ENCODE data around the gene TMEM266.

The TMEM266 gene

DNA sequence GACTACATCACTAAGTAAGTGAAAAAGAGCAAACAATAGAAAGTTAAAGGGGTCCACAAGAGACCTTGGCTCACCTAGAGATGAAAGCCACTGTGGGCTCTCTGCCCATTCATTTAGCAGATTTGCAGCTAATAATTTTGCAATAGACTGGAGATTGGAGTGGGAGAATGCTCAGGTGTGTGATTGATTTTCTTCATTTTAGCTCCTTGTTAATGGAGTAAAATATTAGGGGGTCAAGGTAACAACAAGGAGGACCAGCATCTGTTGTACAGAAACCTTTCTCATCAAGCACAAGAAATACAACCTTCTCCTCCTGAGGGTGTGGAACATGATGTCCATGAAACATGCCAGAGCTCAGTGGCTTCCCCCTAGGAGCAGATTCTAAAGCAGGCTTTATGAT lies 63.2 kb downstream of the TMEM266 start:
- no peak for DNase-seq

DNA sequence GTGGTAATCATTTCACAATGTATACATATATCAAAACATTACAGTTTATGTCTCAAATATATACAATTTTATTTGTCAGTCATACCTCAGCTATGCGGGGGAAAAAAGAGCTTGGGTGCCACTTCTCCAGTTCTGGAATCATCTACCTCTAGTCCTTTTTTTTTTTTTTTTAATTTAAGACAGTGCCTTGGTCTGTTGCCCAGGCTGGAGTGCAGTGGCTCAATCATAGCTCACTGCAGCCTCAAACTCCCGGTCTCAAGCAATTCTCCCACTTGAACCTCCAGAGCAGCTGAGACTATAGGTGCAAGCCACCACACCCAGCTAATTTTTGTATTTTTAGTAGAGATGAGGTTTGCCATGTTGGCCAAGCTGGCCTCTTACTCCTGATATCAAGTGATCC lies 67.4 kb downstream of the TMEM266 start:
- no peak for DNase-seq

DNA sequence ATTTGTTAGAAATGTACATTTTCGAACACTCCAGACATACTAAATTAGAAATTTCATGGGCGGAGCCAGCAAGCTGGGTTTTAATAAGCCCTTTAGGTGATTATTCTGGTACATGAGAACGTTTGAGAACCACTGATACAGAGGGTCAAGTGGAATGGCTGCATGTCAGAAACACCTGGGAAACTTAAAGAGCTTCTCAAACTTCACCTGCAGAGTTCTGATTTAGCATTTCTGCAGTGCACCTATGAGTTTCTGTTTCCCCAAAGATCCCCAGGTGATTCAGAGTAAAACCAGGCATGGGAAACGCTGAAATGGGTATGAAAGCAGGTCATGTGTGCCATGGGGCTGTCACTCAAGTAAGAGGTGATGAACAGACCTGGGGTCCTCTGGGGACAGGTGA lies 68.1 kb downstream of the TMEM266 start:
- no peak for DNase-seq

DNA sequence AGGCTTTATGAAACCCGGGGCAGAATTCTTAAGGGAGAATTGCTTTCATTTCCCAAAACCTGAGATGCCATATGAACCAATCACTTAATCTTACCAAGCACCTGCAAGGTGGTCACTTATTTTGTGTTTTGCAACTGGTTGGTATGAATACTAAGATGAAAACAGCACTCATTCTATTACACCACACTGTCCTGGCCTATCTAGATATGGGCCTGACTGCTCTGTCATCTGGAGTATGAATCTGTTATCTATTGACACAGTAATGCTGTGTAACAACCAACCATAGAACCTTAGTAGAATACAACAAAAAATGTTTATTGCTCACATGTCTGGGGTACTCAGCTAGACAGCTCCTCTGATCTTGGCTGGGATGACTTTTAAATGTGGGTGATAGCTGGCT lies 74.8 kb downstream of the TMEM266 start:
- DNase-seq = no peak

DNA sequence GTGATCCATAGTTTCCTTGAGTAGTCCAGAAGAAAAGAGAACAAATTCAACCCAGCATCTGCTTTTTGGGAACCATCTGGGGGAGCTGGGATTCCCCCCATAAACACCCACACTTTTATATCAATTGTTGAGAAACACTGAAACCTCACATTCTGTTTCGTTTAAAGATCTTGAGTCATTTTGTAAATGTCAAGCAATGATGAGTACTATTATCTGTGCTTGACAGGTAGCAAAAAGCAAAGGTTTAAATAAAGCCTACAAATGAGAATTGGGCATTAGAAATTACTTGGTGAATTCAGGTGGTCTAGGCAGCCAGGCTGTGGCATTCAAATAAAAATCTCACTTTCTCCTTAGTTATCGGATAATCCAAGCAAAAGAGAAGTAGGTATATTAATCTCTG lies 75.7 kb downstream of the TMEM266 start:
- DNase-seq = no peak

DNA sequence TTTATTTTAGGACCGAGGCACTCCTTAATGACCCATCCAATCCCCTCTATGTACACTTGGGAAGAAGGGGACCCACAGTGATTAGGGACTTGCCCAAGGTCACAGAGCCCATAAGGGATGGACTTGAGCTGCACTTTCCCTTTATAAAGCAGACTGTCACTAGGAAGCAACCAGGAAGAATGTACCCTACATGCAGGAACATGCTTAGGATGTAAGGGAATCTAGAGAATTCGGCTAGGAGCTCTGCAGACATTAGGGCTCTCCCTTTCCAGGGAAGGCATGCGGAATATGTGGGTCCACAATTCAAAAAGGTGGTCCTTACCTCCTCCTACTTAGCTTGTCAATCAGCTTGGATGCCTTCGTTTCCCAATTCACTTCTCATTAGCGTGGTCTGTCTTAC lies 78.7 kb downstream of the TMEM266 start:
- DNase-seq = no peak

DNA sequence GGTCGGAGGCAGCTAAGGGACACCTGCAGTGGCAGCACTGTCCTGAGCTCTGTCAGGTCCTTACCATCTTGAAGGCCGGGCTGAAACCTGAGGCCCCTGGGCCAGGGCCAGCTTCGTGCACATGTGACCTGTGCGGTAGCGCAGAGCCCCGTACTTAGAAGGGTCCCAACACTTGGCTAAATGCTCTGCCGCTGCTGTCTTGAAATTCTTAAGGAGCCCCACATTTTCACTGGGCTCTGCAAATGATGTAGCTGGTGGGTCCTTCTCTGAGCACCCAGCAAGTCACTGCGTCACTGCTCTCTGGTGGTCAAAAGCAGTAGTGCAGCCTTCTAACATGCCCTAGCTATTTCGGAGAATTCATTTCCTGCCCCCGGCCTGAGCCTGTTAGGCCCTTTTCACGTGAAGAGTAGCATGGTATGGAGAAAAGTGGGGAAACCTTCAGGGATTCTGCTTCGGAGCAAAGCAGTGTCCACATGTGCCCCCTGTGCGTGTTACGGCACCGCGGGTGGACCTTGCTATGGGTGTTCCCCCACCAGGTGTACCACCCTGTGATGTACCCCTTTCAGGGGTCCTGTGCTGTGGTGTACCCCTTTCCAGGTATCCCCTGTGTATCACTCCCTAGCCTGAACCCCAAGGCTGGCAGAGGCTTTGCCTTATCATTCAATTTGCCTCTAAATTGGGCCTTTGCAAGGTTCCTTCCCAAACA lies 79.7 kb downstream of the TMEM266 start:
- peak in 45 of 56 donors; percentile 4 to 81 (median 27) for DNase-seq

DNA sequence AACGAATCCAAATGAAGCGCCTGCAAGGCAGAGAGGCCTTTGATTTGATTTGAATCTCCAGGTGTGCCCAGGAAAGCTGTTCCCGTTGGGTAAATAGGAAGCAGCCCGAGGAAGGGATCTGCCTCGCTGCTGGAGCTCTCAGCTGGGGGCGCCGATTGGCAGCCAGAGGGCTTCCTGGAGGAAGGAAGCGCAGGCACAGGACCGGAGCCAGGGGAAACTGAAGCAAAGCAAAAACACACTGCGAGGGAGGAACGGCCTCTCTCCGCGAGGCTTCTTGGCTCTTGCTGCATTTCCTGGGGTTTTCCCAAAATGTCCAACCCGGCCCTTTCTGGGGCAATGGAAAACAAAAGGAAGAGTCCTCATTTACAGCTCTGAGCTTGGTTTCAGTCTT lies 80.3 kb downstream of the TMEM266 start:
- DNase-seq = no peak

DNA sequence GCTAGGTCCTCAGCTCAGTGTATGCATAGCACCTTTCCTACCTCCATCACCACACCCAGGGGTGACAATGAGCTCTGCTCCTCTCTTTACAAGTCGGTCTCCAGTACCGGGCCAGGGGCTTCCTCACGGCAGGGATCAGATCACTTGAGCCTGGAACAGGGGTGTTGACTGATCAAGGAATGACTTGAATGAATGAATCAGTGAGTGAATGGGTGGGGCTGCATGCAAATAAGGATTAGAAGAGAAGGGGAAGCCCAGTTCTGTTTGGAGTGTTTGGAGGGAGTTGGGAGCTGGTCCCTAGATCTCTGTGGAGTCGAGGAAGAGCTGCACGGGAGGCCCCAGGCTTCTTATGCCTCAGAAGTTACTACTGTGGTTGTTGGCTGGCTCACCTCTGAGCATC lies 87.0 kb downstream of the TMEM266 start:
- no peak for DNase-seq

DNA sequence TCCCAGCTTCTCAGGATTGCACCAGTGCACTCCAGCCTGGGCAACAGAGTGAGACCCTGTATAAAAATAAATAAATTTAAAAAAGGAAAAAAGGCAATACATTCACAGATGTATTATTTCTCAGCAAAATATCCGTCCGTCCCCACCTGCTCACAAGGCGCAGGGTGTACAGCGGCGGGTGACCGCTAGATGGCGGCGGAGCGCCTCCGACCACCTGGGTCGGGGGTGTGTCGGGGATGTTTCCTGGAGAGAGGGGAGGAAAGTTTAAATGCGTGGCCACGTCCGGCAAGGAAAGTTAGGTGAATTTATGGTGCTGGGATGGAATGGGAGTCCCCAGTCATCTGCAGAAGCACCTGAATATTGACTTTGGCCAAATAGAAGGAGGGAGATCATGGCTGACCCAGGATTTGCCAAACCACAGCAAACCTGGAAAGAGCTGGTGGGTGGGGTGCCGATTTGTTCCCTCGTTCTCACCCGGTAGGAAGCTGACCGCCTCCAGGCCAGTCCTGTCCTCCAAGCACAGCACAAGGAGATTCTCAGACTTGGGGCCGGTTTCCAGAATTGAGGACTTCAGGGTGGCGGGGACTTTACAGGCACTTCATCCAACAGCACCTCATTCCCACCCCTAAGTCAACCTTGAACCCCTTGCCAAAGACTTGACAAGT lies 88.3 kb downstream of the TMEM266 start:
- peak in 16 of 56 donors; percentile 1 to 46 (median 8) for DNase-seq

DNA sequence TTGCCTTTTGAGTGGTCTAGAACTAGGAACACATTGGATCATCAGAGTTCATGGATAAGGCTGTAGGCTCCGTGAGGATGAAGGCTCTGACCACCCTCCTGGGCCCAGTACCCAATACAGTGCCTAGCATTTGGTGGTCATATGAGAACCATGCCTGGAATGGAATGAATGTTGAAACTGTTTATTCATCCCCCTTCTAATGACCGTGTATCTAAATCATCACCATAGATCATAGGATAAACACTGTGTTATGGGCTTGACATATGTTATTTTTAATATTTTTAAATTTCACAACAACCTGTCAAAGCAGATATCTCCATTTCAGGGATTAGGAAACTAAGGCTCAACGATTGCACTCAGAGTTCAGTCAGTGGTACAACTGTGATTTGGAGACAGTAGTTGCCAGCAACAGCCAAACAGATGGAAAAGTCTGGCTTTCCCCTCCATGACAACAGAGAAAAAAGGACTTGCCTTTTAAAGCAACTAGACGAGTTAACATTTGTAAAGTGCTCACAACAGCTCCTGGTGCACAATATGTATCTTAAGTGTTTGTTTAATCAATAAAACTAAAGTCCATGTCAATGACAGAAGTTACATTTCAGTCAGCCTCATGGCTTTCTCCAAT lies 89.6 kb downstream of the TMEM266 start:
- DNase-seq = no peak

DNA sequence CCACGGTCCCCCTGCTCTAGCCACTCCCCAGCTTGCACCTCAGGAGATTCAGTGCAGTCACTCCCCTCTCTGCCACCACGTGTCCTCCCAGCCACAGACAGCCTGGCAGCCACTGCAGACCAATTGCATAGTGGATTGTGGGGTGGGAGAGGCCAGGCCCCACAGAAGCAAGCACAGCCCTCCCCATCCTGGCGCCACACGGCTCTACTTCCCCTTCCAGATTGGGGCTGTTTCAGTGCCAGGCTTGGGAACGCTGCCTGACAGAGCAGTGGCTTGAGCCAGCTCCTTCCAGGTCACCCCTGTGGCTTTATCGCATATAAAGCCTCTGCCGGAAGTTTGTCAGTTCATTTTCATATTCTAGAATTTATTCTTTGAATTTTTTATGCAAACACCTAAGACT lies 90.7 kb downstream of the TMEM266 start:
- DNase-seq = peak in 26 of 56 donors; percentile 6 to 41 (median 26)

DNA sequence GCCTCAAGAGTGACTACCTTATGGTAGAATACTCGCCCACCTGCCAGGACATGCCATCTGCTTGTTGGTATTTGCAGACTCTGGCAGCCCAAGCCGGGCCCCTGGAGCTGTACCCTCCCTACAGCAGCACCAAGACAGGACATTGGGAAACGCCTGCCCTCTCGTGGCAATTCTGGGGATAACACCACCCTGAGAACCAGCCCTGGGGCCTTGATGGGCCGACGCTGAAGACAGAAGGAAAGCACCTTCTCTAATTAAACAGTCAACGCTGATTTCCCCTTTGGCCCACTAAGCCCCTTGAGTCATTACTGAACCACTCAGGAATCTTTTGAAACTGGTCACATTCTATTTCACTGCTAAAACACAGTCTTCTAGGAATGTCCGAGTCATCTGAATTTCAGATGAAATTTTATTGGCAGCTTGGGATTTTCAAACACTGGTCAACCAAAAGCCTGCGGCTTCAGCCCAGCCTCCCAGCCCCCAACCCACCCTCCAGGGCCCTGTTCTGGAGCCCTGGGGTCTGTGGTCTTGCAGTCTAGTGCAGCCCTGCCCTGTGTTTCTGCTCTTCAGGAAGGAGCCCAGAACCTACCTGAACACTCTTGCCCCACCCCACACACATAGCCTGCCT lies 91.3 kb downstream of the TMEM266 start:
- peak in 46 of 56 donors; percentile 2 to 74 (median 36) for DNase-seq

DNA sequence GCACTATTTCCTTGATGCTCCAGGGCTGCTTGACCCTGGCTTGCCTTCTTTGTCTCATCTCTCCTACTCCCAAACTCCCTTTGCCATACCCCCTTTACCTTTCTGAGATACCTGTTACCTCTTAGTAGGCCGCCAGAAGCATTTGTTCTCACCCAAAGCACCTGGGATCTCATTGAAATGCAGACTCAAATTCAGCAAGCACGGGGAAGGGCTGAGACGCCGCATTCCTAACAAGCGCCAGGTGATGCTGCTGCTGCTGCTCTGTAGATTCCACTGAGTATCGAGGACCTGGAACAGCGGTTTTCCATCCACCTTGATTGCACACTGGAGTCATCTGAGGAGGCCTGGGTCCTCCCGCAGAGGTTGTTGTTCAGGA lies 91.8 kb downstream of the TMEM266 start:
- no peak for DNase-seq

DNA sequence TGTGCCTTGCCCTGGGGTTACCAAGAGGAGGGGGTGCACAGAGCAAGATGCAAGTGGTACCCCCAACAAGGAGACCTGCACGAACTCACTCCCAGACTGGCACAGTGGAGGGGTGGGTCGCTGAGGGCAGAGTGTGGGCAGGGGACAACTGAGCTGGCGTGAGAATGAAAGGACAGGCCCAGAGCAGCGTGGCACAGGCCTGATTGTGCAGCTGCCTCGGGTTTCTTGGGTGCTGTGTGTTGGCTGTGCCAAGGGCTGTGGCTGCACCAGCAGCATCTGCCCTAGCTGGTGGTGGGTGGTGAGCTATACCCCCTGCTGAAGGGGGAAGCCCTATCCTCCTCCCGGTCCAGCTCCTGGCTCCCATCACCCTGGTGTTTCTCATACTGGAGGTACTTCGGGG lies 92.4 kb downstream of the TMEM266 start:
- no peak for DNase-seq

DNA sequence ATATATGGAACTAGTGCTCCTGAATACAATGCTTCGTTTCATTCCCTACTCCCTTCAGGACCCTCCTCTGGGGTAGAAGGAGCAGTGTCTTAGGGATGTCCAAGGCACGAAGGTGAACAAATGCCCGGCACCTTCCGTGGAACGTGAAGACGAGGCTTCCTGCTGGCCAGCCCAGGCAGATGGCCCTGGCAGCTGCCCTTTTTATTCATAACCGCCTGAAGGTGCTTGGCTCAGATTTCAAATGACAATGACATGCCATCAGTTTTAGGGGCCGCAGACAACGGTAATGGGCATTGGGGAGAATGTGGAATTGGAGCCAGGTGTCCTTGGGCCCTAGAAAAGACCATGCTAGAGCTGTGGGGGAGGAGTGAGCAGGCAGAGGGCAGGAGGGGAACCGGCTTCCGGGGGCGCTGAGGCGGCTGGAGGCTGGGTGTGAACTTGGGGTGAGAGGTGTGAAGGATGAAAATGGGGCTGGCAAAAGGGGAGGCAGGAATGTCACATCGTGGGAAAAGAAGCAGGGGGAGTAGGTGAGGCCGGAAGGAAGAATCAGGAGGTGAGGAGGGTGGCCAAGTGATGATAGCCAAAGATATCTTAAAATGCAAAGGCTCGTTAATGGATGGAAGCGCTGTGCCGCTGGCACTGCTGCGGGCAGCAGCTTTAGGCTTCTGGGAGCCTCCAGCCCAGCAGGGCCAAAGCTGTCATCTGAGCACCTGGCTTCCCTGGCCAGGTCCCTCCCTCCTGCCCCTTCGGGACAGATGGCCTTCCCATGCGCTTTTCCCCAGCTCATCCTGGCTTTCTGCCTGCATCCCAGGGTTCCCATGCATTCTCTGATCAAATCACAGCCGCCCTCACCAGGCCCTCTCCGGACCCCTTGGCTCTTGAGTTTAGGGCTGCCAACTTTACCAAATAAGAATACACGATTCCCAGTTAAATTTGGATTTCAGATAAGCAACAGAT lies 93.7 kb downstream of the TMEM266 start:
- no peak for DNase-seq

DNA sequence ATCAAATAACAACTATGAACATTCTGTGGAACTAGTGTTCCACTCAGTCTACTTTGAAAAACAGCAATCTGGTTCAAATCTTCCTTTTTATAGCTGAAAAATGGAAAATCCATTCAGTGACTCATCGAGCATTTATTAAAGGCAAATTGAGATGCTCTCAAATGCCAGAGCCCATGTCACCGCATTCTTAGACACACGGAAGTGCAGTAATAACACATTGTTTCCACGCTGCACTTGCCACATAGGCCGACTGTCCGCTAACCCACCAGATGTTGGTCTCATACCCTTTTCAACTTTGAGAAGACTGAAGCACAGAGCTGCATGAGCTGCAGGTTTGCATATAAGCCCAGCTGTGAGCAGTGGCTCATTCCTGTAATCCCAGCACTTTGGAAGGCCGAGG lies 95.9 kb downstream of the TMEM266 start:
- no peak for DNase-seq

DNA sequence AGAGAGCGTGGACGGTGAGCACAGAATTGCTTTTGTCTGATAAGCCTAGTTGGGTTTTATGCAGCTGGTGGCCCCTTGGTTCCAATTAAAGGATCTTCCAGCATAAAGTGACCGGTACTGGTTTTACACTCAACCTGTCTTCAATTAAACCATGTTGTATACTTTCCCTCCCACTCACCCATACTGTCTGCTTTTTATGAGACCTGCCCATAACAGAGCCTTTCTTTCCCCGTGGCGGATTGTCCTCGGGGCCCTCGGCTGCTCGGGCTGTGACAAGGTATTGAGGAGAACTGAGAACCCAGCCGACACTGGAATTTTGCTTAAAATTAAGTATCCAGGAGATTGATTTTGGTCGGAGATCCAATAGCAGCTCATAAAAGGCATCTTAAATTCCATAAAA lies 98.4 kb downstream of the TMEM266 start:
- no peak for DNase-seq

DNA sequence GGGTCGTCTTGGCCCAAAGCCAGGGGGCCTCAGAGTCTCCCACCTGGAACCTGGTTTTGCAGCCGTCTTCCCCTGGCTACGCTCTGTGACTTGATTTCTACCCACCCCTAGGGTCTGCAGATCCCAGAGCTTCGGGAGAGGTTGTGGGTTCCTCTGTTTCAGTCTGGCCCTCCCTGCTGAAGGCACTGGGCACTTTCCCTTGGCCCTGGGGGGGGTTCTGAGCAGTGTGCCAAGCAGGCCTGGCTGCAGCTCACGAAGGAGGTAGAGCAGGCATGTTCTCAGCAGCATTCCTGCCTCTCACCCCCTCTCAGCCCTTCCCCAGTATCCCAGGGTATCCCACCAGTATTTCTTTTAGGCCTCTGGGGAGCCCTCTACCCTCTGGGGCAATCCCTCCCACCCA lies 99.0 kb downstream of the TMEM266 start:
- no peak for DNase-seq

DNA sequence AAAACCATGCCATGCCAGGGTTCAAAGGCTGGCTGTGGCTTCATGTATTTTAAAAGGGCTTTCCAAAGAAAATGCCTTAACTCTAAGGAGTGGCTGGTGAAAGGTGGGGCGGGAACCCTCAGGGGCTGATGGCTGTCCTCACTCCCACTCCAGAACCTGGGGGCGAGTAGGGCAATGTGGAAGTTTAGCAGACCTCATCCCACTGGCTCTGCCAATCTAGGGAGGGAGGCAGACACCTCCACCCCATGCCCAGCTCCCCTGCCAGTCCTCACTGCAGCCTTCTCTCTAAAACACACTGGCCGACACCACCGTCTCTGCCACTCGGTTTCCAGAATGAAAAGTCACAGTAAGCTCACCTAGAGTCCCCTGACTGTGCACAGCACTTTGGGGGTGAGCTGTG lies 99.5 kb downstream of the TMEM266 start:
- no peak for DNase-seq

DNA sequence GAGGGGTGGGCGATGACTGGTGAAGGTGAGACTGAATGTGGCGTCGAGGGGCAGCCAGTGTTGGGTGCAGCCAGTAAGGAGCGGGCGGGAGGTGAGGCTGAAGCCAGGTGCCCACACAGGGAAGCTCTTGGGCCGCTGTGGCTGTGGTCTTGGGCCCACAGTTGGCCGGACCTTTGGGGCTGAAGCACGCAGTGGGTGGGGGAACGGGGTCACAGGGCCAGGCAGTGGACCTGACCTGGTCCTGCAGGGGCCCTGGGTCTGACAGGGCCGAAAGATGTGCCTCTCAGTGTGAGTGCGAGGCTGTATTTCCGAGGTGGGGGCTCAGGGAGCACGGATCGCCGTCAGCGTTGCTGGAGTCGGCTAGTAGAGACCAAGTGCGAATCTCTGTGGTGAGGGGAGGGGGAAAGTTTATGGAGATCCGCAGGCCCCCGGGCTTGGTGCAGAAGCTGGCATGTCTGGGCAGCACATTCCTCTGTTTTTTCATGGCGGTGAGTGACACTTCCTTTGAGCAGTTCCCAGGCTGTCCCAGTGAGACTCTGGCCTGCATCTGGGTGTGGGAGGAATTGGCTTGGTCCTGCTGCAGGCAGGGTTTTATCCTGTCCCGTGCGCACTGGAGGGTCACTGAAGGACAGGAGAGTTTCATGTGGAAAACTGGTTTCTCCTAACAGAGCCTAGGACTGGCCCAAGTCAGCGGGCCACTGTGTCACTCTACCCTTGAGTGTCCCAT lies 100.8 kb downstream of the TMEM266 start:
- no peak for DNase-seq
